ENCODE data around the gene MRPS11.
"Not testable (repeated sequence)": the region's sequence is repeated elsewhere in the genome, so short reads cannot be mapped to it uniquely, and the experiment has no call there.

MRPS11 gene

DNA sequence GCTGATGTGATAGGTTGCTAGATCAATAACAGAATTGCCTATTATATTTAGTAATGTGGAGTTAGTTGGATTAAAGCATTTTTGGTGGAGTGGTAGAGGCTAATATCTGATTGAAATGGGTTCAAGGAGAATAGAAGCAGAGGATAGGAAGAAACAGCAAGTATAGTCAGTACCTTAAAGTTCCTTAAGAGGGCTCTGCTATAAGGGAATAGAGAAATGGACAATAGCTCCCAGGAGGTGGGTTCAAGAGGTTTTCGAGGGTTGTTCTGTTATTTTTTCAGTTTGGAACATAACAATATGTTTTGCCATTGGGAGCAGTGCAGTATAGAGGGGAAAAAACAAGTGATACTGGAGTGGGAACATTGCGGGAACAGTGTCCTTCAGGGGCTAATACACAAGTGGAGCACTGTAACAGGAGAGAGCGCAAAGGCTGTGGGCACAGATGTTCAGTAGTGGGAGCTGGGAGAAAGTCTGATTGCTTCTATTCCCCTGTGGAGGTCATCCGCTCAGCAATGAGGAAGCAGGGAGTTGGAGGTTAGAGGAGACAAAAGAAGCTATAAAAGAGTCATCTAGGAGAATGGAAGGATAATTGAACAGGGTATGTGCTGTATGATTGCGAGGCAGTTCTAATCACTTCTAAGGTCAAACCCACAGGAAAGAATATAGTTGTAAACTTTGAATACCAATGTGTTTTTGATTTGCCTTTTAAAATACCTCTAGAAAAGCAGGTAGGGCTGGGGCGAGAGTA, 3.3 kb downstream of the MRPS11 start:
- Mint-ChIP-seq H3K4me3 (no peak overlapping the region), H3K27me3 (no peaks in the 10 kb centered on the region), H3K27ac (no peak overlapping the region), H3K4me1 (peaks cover 13% of the 10 kb centered on the region), H3K36me3 (peaks cover 11% of the 10 kb centered on the region), H3K9me3 (no peaks in the 10 kb centered on the region)
- DNase-seq: no peak
- CTCF ChIA-PET: interaction anchor here (1.8 kb wide), 1 partner anchor 20 kb away, joined by 4 read pairs; no protein-coding TSS in a partner anchor

DNA sequence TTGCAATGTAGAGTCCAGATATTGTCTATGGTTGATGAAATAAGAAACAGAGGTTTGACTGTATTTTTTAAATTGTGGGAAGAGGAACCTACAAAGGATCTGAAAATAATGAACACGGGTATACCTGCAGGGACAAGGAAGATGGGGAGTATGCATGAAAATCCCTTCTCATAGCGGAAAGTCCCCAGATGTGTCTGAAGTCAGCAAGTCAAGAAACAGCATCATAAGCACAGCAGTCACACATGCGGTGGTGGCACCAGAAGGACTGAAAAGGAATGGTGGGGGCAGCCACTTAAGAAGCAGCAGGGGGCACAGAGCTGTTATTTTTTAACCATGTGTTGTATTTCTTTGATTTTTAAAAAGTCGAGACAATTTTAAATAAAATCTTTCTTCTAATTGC, 4.7 kb downstream of the MRPS11 start:
- no peak for DNase-seq
- CTCF ChIA-PET: no interaction called here
- H3K9me3 Mint-ChIP-seq: no peaks in the 10 kb centered on the region
- H3K27me3 Mint-ChIP-seq: no peaks in the 10 kb centered on the region
- H3K4me1 Mint-ChIP-seq: no peaks in the 10 kb centered on the region
- no peak overlapping the region for H3K27ac Mint-ChIP-seq
- no peak overlapping the region for H3K4me3 Mint-ChIP-seq
- peaks cover 20% of the 10 kb centered on the region for H3K36me3 Mint-ChIP-seq

DNA sequence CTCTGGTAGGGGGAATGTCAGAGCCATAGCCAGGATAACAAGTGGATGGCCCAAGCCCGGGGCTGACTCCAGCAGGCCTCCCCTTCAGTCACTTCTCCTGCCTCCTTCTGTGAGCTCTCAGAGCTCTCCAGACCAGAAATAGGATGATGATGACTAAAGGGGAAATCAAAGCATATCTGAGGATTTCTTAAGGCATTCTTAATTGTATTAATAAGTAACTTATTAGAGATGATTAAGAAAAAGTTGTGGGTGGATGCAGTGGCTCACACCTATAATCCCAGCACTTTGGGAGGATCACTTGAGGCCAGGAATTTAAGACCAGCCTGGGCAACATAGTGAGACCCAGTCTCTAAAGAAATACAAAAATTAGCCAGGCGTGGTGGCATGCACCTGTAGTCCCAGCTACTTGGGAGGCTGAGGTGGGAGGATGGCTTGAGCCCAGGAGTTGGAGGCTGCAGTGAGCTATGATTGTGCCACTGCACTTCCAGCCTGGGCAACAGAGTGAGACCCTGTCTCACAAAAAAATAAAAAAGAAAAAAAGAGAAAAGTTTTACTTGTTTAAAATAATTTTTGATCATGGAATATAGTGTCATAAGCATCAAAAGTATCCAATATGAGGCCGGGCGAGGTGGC, 6.3 kb downstream of the MRPS11 start:
- not testable (repeated sequence) for H3K27ac Mint-ChIP-seq, H3K27me3 Mint-ChIP-seq

DNA sequence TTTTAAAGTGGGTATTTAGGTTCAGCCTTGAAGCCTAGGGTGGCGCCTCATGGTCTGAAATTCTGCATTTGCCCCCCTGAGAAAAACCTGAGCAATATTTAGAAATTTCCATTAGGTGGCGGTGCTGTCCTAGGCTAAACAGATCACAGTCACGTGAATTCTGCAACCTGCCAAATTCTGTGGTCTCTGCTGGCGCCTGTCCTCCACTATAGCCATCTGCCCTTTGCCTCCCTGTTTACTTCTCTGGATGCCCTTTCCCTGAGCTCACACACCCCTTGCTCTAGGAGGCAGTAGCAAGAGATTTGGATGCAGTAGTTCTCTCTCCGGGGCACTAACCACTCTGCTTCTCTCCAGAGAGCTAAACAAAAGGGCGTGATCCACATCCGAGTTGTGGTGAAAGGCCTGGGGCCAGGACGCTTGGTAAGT, 9.1 kb downstream of the MRPS11 start:
- no peaks in the 10 kb centered on the region for H3K27me3 Mint-ChIP-seq
- no peak overlapping the region for H3K4me3 Mint-ChIP-seq
- H3K27ac Mint-ChIP-seq: peak overlapping the region; percentile 21
- DNase-seq: peak; percentile 46
- CTCF ChIA-PET: interaction anchor here (0.7 kb wide), 1 partner anchor 9 kb away, joined by 3 read pairs; the partner anchor contains the start of genes MRPL46 and MRPS11
- peaks cover 23% of the 10 kb centered on the region for H3K36me3 Mint-ChIP-seq
- H3K9me3 Mint-ChIP-seq: no peaks in the 10 kb centered on the region
- no peaks in the 10 kb centered on the region for H3K4me1 Mint-ChIP-seq

More for the DNA sequence above, 6.3 kb downstream of the MRPS11 start:
- H3K36me3 Mint-ChIP-seq: peaks cover 23% of the 10 kb centered on the region
- CTCF ChIA-PET: interaction anchor here (1.1 kb wide), 1 partner anchor 142 kb away, joined by 4 read pairs; no protein-coding TSS in a partner anchor
- H3K4me1 Mint-ChIP-seq, H3K9me3 Mint-ChIP-seq, DNase-seq, H3K4me3 Mint-ChIP-seq: not testable (repeated sequence)

DNA sequence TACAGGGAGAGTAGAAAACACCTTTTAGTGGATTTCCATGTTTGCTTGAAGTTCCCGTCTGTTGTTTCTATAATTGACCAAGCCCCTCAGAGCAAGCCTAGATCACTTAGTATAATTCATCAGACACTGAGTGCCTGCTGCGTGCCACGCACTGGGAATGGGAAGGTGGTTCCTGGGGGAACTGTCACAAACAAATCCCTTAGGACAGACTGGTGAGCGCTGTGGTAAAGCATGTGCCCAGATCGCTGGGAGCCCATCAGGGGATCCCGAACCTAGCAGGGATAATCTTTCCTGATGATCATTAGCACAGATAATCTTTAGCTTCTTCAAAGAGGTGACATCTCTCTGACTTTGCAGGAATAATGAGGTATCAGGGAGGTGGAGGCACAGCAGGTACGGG, 9.6 kb downstream of the MRPS11 start:
- no peaks in the 10 kb centered on the region for H3K27me3 Mint-ChIP-seq
- no peak for DNase-seq
- CTCF ChIA-PET: interaction anchor here (0.7 to 2.2 kb wide), 3 partner anchors 10 to 404 kb away, joined by 3 to 5 read pairs (median 3); partner anchors contain the start of genes MRPL46 and MRPS11
- peaks cover 19% of the 10 kb centered on the region for H3K36me3 Mint-ChIP-seq
- H3K4me3 Mint-ChIP-seq: no peak overlapping the region
- no peaks in the 10 kb centered on the region for H3K4me1 Mint-ChIP-seq
- H3K9me3 Mint-ChIP-seq: no peaks in the 10 kb centered on the region
- H3K27ac Mint-ChIP-seq: peak overlapping the region; percentile 21

DNA sequence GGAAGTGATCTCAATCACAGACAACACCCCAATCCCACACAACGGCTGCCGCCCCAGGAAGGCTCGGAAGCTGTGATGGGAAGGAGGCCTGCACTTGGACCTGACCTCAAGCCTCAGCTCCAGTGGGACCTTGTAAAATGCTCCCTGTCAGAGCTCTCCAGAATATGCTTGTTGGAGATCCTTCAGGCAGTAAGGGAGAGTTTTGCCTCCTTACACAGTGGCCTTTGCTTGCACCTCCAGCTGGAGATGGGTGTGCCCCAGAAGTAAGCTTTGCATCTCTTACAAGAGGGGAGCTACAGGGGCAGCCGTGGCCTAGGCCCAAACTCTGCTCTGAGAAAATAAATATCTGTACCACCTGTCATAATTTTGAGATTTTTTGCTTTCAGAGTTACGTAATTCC, 10.4 kb downstream of the MRPS11 start:
- DNase-seq: no peak
- peaks cover 13% of the 10 kb centered on the region for H3K36me3 Mint-ChIP-seq

DNA sequence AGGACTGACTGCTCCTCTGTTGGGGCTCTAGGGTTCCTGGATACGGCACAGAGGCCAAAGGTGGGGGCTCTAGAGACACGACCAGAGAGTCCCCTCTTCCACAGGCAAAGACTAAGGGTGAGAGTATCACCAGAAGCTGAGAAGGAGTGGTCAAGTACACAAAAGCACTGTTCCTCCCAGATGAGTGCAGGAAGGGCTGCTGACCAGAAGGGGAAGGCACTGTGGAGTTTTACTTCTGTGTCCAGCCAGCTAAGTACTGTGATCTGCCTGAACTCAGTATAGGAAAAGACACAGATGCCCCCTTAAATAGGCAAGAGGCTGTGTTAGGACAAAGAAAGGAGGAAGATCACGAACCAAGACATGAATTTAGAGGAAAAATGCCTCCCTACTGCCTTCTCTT, 11.7 kb downstream of the MRPS11 start:
- Mint-ChIP-seq H3K9me3 (no peaks in the 10 kb centered on the region), H3K27ac (no peak overlapping the region), H3K4me3 (no peak overlapping the region), H3K36me3 (peaks cover 13% of the 10 kb centered on the region), H3K4me1 (no peaks in the 10 kb centered on the region), H3K27me3 (no peaks in the 10 kb centered on the region)
- CTCF ChIA-PET: interaction anchor here (2.2 kb wide), 1 partner anchor 185 kb away, joined by 5 read pairs; no protein-coding TSS in a partner anchor
- DNase-seq: no peak

More for the DNA sequence above, 10.4 kb downstream of the MRPS11 start:
- CTCF ChIA-PET: interaction anchor here (0.7 to 2.2 kb wide), 2 partner anchors 187 to 403 kb away, joined by 3 to 5 read pairs; no protein-coding TSS in a partner anchor
- Mint-ChIP-seq H3K4me3 (no peak overlapping the region), H3K27ac (no peak overlapping the region), H3K4me1 (no peaks in the 10 kb centered on the region), H3K9me3 (no peaks in the 10 kb centered on the region), H3K27me3 (no peaks in the 10 kb centered on the region)

DNA sequence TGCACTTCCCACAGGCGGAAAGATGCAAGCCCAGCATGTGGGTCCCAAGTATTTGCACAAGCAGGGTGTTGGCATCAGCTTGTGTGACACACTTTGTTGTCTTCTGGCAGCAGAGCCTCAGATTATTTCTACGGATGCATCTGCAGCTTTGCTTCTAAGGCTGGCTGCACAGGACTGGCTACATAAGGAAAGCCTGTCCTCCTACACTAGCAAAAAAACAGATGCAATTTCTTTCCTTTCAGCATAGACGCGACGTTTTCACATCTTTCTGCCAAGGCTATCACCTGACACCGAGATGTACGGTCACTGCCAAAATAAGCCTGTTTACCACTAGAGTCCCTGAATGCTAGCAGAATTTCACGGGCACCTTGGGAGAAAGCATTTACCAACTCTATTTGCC, 13.5 kb downstream of the MRPS11 start:
- CTCF ChIA-PET: no interaction called here
- H3K4me1 Mint-ChIP-seq: no peaks in the 10 kb centered on the region
- H3K27ac Mint-ChIP-seq: no peak overlapping the region
- H3K36me3 Mint-ChIP-seq: peaks cover 11% of the 10 kb centered on the region
- no peak for DNase-seq
- H3K9me3 Mint-ChIP-seq: no peaks in the 10 kb centered on the region
- H3K4me3 Mint-ChIP-seq: no peak overlapping the region
- H3K27me3 Mint-ChIP-seq: no peaks in the 10 kb centered on the region

DNA sequence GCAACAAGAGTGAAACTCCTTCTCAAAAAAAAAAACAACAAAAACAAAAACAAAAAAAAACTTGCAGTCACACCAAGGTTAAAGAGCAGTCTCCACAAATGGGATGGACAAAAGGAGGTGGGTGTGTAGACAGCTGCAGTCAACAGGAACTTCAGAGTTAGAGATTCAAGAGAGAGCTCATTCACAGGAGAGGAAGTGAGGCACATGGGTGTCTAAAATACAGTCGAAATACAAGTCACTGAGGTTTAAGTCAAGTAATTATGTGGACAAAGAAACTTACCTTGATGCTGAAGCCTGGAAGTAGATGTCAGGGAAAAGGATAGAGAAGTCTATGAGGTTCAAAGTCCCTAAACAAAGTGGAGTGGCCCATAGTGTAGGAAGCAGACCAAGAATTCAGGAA, 14.8 kb downstream of the MRPS11 start:
- no peak for DNase-seq
- Mint-ChIP-seq H3K9me3 (no peaks in the 10 kb centered on the region), H3K27me3 (no peaks in the 10 kb centered on the region), H3K4me1 (no peaks in the 10 kb centered on the region), H3K36me3 (peaks cover 3% of the 10 kb centered on the region), H3K4me3 (no peak overlapping the region), H3K27ac (no peak overlapping the region)
- CTCF ChIA-PET: no interaction called here

DNA sequence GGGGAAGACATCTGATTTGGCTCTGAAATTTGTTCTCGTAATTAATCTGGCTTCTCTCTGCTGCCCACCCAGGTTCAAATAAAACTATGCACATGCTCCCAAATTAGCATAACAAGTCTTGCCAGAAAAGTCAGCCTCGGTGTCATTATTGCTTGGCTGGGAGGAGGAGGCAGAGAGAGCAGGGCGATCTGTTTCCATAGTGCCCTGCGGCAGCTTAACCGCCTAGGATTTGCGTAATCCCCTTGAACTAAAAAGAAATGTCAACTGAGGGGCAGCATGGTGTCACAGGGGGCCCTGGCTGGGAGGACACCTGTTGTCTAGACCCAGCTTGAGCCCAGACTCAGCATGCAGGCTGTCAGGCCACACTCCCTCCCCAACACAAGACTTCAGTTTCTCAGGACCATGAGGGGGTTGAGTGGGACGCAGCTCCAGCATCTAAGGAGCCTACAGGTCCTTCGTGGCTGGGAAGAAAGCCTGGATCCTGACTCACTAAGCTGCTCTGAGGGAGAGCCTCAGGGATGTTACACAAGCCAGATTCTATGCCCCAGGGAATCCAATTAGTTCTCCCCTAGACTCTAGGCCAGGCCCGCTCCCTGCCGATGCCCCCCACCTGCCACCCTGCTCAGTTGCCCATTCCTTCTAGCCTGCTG, 17.3 kb downstream of the MRPS11 start:
- Mint-ChIP-seq H3K4me3 (no peak overlapping the region), H3K36me3 (no peaks in the 10 kb centered on the region), H3K4me1 (no peaks in the 10 kb centered on the region), H3K27ac (no peak overlapping the region), H3K9me3 (no peaks in the 10 kb centered on the region), H3K27me3 (no peaks in the 10 kb centered on the region)
- CTCF ChIA-PET: no interaction called here
- no peak for DNase-seq

DNA sequence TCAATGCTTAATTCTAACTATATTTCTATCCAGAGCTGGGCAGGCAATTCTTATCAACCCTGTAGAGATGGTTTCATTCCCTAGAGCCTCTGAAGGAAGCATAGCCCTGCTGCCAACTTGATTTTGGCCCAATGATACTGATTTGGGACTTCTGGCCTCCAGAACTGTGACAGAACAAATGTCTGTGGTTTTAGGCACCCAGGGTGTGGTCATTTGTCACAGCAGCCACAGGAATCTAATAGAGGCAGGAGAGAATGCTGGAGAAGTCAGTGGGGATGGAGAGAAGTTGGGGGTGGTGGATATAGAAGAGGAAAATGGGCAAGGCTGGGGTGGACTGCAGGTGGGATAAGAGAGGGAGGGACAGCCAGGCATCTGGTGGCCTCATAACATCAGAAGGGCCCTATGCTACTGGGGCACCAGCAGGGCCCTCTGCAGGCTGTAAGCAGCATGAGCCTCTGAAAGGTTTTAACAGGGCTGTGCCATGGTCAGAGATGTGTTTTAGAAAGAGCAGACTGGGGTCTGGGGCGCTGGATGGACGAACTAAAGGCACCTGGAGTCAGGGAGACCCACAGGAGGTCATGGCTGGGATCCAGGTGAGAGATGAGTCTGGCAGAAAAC, 19.8 kb downstream of the MRPS11 start:
- DNase-seq: no peak
- H3K4me1 Mint-ChIP-seq: no peaks in the 10 kb centered on the region
- CTCF ChIA-PET: no interaction called here
- no peaks in the 10 kb centered on the region for H3K36me3 Mint-ChIP-seq
- H3K9me3 Mint-ChIP-seq: no peaks in the 10 kb centered on the region
- H3K27me3 Mint-ChIP-seq: no peaks in the 10 kb centered on the region
- H3K4me3 Mint-ChIP-seq: no peak overlapping the region
- no peak overlapping the region for H3K27ac Mint-ChIP-seq

DNA sequence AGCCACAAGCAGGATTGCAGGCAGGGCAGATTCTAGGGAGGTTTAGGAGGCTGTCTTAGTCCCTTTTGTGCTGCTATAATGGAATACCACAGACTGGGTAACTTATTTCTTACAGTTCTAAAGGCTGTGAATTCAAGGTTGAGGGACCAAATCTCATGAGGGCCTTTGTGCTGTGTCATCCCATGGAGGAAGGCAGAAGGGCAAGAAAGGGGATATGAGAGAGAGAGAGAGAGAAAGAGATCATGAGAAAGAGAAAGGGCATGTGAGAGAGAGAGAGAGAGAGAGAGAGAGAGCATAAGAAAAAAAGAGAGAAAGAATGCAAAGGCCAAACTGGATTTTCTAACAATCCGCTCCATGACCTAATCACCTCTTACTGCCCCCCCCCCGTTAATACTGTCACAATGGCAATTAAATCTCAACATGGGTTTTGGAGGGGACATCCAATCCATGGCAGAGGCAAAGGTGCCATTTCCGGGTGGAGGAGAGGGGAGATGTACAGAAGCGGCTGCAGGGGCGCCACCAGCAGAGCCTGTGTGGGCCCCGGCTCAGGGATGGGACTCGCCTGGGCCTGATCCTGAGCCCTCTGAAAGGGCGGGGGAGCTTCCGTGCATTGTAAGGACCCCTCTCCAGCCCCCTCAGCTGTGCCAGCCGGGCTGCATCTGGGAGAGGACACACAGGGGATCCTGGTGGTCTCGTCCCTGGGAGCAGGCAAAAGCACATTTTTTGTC, 20.5 kb downstream of the MRPS11 start:
- no peak overlapping the region for H3K27ac Mint-ChIP-seq
- H3K4me3 Mint-ChIP-seq: no peak overlapping the region
- H3K36me3 Mint-ChIP-seq: no peaks in the 10 kb centered on the region
- no peaks in the 10 kb centered on the region for H3K4me1 Mint-ChIP-seq
- CTCF ChIA-PET: no interaction called here
- no peaks in the 10 kb centered on the region for H3K27me3 Mint-ChIP-seq
- no peaks in the 10 kb centered on the region for H3K9me3 Mint-ChIP-seq
- DNase-seq: no peak

DNA sequence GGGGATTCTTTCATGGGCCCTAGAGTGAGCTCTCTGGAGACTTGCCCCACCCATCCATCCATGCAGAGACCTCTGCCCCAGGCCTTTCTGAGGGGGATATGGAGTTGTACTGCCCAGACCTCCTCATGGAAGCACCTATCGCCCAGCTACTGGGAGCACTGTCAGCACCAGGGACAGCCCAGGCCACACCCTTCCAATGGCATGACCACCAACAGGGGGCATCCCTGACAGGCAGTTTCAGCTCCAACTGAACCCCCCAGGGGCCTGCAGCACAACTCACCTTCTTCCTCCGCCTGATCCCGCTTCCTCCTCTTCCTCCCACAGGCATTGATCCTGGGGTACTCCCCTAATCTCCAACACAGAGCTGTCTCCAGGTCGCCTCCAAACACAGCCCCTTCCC, 21.8 kb downstream of the MRPS11 start:
- Mint-ChIP-seq H3K4me3 (no peak overlapping the region), H3K27me3 (no peaks in the 10 kb centered on the region), H3K27ac (no peak overlapping the region), H3K9me3 (no peaks in the 10 kb centered on the region), H3K4me1 (no peaks in the 10 kb centered on the region), H3K36me3 (no peaks in the 10 kb centered on the region)
- CTCF ChIA-PET: no interaction called here
- no peak for DNase-seq

DNA sequence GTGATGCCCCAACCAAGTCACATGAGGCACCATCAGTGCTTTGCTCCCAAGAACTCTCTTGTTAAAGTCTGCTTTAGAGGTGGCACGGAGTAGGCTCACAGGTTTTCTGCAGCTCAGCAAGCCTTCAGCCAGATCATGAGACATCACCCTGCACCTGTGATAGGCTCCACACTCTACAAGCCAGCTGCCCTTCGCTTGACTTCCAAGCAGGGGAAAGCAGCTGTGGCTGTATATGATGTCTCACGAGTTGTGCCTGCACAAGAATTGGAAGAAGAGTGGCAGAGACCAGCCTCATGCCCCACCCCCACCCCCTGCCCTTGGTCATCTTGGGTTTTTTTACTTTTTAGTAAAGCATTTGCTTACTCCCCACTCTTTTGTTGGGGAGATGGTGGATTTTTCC, 22.5 kb downstream of the MRPS11 start:
- CTCF ChIA-PET: no interaction called here

More for the DNA sequence above, 22.5 kb downstream of the MRPS11 start:
- H3K4me1 Mint-ChIP-seq: no peaks in the 10 kb centered on the region
- no peak overlapping the region for H3K27ac Mint-ChIP-seq
- H3K4me3 Mint-ChIP-seq: no peak overlapping the region
- no peaks in the 10 kb centered on the region for H3K27me3 Mint-ChIP-seq
- no peak for DNase-seq
- H3K36me3 Mint-ChIP-seq: no peaks in the 10 kb centered on the region
- no peaks in the 10 kb centered on the region for H3K9me3 Mint-ChIP-seq

All from activated naive CD4-positive, alpha-beta T cell treated with anti-CD3 and anti-CD28 coated beads, Interleukin-2, amount 10 ng/mL, durations not matched to agents 7 days and 5 days (primary cell).